Stromal cell of bone marrow (primary cell): ENCODE results near the gene LPCAT3.
"Not testable (repeated sequence)": the region's sequence is repeated elsewhere in the genome, so short reads cannot be mapped to it uniquely, and the experiment has no call there.

Source experiments
- DNase-seq: peaks from one replicate; pipeline ENCODE4 v3.0.0-alpha.2; 2012; ENCODE audit warnings: low read depth

LPCAT3 gene

GRCh38 chr12:7035463-7035862 is 17.2 kb upstream of the LPCAT3 start:
- no peak for DNase-seq

DNA sequence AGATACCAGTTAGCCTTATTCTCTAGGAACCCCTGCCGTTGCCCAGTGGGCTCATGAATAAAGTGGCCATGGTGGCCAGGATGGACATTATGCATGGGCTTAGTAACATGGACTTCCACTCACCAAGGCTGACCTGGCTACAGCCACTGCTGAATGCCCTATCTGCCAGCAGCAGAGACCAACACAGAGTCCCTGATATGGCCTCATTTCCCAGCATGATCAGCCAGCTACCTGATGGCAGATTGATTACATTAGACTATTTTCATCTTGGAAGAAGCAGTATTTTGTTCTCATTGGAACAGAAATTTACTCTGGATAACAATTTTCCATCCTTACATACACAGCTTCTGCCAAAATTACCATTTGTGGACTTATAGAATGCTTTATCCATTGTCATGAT is 16.2 kb upstream of the LPCAT3 start:
- DNase-seq, result no peak

GRCh38 chr12:7032990-7033389 is 14.7 kb upstream of the LPCAT3 start:
- no peak for DNase-seq

DNA sequence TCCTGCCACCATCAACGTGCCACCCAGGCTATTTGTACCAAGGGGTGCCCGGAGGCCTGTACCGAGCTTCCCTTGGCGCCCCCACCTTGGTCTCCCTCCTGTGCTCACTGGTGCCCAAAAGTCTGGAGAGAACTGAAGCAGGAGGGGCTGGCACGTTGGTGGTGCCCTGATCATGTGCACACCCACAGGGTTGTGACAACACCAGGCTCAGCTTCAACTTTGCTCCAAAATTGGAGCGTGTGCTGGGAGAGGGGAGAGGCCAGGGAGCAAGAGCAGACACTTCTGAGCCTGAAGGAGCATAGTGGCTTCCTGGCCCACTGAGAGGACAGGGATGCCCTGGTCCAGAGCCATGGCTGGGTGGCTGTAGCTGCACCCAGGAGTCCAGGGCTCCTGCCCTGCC is 13.0 kb upstream of the LPCAT3 start:
- no peak for DNase-seq

- no peak for DNase-seq
These were observed 8.6 kb upstream of the LPCAT3 start for GRCh38 chr12:7026854-7027253.

DNA sequence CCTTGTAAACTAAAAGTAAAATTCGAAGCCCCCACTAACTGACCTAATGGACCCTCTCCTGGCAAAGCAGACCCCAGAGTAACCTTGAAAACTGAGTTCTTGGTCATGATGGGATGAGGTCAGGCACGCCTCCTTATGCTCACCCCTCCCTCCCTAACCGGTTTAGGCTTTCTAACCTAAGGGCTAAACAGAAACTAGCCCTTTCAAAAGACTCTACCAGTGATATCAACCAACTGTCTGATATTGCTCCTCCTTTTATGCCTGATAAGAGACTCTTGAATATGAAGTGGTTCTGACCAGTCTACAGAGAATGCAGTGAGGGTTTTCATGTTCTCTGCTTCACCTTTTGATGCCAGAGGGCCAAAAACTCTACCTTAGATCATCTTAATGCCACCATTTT is 4.8 kb upstream of the LPCAT3 start:
- DNase-seq, result no peak

DNA sequence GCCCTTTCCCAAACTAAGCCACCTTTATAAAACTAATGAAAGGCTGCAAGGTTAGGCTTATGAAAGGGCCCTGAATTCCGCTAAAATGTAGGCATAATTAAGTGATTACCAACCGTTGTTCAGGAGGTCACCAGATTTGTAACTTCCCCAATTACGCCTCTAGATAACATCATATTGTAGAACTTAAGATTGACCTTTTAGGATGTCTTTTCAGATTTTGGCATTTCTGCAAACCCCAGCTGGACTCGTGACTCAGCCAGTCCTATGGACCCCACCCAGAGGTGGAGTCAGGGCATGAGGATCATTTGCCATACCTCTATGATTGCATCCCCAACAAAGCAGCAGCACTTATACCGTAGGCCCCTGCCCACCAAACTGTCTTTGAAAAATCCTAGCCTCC is 3.7 kb upstream of the LPCAT3 start:
- no peak for DNase-seq

DNA sequence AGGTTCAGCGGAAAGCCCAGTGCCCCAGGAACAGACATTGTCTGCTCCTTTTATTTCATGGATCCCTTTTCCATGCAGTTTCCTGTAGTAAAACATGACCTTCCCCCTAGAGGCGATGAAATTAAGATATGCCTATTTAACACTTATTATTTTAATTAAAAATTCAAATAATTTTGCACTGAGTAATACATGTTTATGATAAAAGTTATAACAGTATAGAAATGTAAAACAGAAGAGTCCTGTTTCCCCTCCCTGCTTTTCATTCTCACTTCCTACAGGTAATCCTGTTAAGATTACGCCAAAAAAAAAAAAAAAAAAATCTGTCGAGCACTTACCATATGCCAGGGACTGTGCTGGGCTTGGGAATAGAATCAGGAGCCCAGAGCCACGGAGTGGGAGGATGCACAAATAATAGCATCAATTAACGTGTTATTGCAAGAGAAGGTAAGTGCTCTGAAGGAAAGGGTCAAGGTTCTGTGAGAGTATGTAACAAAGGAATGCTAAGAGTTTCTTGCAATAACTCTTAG is 830 bp upstream of the LPCAT3 start:
- no peak for DNase-seq

DNA sequence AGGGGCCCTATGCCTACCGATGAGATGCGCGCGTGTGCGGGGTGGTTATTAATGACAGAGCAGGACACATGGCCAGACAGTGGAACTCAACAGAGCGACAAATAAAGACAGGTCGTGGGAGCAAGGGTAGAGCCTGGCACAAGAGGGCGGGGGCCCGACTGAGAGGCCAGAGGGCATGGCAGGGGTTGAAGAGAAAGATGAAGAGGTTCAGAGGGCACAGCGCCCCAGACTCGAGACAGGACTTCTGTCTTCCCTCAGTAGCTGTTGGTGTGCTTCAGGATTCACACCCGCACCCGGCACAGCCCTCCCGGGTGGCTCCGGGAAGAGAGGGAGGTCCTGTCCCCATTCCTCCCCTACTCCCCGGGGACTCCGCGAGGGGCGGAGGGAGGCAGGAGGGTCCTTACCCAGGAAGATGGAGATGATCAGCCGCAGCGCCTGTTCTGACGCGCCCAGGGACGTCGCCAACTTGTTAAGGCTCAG is 366 bp downstream of the LPCAT3 start:
- no peak for DNase-seq

- DNase-seq, result no peak
These were observed 1.2 kb downstream of the LPCAT3 start for GRCh38 chr12:7016958-7017571.

- DNase-seq, result no peak
These were observed 2.5 kb downstream of the LPCAT3 start for GRCh38 chr12:7015555-7016370.

- DNase-seq, result no peak
These were observed 5.2 kb downstream of the LPCAT3 start for GRCh38 chr12:7013101-7013500.

DNA sequence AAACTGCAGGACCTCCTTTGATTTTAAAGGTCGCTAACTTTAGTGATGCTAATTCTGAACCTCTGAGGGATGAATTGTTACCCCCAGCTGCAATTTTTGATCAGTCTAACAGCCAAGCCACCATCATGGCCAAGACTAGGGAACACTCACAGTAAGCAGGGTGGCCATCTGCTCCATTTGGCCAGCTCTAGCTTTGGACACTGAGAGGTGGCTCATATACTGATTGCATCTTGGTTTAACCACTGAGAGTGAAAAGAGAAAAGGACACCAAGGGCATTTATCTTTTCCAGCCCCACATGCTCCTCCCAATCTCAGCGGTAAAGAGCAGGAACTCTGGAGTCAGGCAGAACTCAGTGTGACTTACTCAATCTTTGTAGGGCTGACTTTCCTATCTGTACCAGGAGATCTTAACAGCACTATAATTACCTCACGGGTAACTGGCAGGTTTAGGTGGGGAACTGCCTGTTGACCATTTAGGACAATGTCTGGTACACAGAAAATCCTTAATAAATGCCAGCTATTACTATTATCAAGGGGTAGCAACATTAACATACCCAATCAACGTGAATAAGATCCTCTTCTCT is 6.2 kb downstream of the LPCAT3 start:
- no peak for DNase-seq

GRCh38 chr12:7011398-7011797 is 6.9 kb downstream of the LPCAT3 start:
- not testable (repeated sequence) for DNase-seq

GRCh38 chr12:7009512-7009911 is 8.8 kb downstream of the LPCAT3 start:
- no peak for DNase-seq

DNA sequence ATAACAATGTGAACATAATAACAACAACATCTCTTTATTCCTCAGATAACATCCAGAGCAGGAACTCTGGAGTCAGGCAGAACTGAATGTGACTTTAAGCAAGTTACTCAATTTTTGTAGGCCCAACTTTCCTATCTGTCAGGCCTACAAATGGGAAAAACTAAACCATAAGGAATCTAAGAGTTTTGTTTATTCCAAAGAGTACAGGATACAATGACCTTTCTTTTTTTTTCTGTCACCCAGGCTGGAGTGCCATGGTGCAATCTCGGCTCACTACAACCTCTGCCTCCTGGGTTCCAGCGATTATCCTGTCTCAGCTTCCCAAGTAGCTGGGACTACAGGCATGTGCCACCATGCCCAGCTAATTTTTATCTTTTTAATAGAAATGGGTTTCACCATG is 9.4 kb downstream of the LPCAT3 start:
- DNase-seq, result no peak

- DNase-seq, result no peak
These were observed 11.6 kb downstream of the LPCAT3 start for GRCh38 chr12:7006639-7007038.

DNA sequence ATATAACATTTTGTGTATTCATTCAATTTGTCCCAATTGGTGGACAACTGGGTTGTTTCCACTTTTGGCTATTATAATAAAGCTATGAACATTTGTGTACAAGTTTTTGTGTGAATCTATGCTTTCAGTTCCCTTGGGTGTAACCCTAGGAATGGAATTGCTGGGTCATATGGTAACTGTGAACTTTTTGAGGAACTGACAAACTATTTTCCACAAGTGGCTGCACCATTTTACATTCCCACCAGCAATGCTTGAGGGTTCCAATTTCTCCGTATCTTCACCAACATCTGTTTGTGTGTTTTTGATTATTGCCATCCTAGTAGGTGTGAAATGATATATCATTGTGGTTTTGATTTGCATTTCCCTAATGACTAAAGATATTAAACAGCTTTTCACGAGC is 13.0 kb downstream of the LPCAT3 start:
- DNase-seq, result no peak

DNA sequence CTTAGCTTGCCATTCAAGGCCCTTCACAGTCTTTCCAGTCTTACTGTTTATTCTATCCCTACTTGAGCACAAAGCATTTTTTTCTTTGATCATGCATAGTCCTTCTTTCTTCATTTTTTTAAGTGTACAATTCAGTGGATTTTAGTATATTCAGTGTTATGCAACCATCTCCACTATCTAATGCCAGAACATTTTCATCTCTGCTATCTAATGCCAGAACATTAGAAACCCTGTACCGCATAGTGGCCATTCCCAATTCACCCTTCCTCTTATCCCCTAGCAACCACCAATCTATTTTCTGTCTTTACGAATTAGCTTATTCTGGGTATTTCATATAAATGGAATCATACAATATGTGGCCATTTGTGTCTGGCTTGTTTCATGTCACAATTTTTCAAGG is 13.4 kb downstream of the LPCAT3 start:
- no peak for DNase-seq

- DNase-seq, result no peak
These were observed 13.9 kb downstream of the LPCAT3 start for GRCh38 chr12:7004287-7004803.

GRCh38 chr12:7001921-7002591 is 16.2 kb downstream of the LPCAT3 start:
- no peak for DNase-seq

GRCh38 chr12:6998715-6999451 is 19.4 kb downstream of the LPCAT3 start:
- DNase-seq, result no peak
